ENCODE measurements around the gene SDC4.

DNA sequence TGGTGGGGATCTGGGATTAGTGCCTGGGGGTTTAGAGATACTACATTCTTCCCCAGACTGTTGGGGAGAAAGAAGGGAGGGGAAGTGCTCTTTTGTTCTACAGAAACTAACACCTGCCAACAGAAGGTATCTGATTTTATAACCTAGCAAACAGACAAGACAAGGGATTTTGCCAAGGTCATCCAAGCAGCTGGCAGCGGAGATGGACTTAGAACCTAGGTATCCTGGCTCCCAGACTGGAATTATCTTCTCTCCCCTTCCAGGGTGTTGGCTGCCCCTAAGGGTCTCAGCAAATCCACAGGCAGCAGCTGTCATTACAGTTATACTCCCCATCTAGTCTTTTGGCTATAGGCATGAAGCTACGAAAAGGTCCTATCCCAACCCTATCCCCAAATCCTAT is 8.4 kb downstream of the SDC4 start:
- TF ChIP-seq EZH2phosphoT487 (IDR thresholded peaks at IDR 0.05; ENCODE audit: unreplicated experiment) (no peak), JUNB (IDR thresholded peaks at IDR 0.05; ENCODE audit: unreplicated experiment) (no peak), EZH2 (IDR thresholded peaks at IDR 0.05; ENCODE audit: low read depth, unreplicated experiment) (no peak), POLR2AphosphoS5 (IDR thresholded peaks at IDR 0.05; ENCODE audit: low read depth) (no peak), ZNF114 (CRISPR knock-in tag; IDR thresholded peaks at IDR 0.05) (no peak), CREB1 (CRISPR knock-in tag; IDR thresholded peaks at IDR 0.05; ENCODE audit: low read depth) (no peak), ZNF331 (CRISPR knock-in tag; IDR thresholded peaks at IDR 0.05; ENCODE audit: low read depth) (no peak)
- TF ChIP-seq, protein P1, sequence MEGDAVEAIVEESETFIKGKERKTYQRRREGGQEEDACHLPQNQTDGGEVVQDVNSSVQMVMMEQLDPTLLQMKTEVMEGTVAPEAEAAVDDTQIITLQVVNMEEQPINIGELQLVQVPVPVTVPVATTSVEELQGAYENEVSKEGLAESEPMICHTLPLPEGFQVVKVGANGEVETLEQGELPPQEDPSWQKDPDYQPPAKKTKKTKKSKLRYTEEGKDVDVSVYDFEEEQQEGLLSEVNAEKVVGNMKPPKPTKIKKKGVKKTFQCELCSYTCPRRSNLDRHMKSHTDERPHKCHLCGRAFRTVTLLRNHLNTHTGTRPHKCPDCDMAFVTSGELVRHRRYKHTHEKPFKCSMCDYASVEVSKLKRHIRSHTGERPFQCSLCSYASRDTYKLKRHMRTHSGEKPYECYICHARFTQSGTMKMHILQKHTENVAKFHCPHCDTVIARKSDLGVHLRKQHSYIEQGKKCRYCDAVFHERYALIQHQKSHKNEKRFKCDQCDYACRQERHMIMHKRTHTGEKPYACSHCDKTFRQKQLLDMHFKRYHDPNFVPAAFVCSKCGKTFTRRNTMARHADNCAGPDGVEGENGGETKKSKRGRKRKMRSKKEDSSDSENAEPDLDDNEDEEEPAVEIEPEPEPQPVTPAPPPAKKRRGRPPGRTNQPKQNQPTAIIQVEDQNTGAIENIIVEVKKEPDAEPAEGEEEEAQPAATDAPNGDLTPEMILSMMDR (conservative IDR thresholded peaks at IDR 0.05; ENCODE audit: low read depth in 2 of 2), result no peak
- TF ChIP-seq, protein P2, sequence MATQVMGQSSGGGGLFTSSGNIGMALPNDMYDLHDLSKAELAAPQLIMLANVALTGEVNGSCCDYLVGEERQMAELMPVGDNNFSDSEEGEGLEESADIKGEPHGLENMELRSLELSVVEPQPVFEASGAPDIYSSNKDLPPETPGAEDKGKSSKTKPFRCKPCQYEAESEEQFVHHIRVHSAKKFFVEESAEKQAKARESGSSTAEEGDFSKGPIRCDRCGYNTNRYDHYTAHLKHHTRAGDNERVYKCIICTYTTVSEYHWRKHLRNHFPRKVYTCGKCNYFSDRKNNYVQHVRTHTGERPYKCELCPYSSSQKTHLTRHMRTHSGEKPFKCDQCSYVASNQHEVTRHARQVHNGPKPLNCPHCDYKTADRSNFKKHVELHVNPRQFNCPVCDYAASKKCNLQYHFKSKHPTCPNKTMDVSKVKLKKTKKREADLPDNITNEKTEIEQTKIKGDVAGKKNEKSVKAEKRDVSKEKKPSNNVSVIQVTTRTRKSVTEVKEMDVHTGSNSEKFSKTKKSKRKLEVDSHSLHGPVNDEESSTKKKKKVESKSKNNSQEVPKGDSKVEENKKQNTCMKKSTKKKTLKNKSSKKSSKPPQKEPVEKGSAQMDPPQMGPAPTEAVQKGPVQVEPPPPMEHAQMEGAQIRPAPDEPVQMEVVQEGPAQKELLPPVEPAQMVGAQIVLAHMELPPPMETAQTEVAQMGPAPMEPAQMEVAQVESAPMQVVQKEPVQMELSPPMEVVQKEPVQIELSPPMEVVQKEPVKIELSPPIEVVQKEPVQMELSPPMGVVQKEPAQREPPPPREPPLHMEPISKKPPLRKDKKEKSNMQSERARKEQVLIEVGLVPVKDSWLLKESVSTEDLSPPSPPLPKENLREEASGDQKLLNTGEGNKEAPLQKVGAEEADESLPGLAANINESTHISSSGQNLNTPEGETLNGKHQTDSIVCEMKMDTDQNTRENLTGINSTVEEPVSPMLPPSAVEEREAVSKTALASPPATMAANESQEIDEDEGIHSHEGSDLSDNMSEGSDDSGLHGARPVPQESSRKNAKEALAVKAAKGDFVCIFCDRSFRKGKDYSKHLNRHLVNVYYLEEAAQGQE (IDR thresholded peaks at IDR 0.05; ENCODE audit: unreplicated experiment), result no peak
